Measurements from ENCODE around the gene MYH9. TPM values are rescaled to one million over a fixed set of nuclear protein-coding genes. Genes with fewer than 3 reads are reported as not detected.

Gene MYH9
- total and polyA plus RNA-seq, 2 donors (not counting 1 experiment from before 2014, with no cell fraction given): 108 to 554 TPM

DNA sequence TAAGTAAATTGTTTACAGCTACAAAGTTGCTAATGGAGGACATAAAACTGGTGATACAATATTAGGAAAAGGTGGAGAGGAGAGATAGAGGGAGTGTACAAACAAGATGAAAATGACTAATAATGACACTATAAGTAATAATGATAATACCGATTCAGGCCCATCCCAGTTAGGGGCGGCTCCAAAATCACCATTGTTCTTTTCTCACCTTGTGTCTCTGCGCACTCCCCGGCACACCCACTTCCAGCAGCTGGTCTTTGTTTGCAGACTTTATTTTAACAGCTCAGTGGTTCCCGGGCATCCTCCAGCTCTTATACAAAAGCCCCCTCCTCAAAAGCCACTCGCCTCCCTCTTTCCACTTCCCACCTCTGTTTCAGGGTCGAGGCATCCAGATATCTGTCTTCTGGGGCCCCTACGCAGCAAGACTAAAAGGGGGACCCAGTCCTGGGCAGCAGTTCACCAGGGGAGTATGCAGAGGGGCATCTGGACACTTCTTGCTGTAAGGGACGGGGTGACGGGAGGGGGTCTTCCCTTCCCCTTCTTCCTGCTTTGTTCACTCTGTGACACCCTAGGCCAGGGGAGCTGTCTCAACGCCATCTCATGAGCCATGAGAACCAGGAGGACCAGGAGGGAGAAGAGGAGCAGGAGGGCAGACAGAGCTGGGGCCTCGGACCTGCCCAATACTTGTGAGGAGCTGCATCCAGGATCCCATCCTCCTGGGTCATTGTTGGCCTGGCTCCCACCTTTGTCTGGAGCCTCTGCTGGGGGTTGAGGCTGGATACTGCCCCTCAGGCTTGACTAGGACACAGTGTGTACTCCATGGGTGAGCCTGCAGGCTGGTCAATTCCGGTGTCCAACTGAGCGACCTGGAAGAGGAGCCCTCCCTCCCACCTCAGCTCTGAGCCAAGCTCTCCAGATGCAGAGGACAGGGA, 151.1 kb downstream of the MYH9 start:
- H3K27ac Mint-ChIP-seq: no peak overlapping the region
- ChIA-PET POLR2A (no interaction called here), CTCF (interaction anchor here (0.8 to 2.7 kb wide), 2 partner anchors 57 to 64 kb away, joined by 3 to 12 read pairs; no protein-coding TSS in a partner anchor)
- Histone ChIP-seq H3K4me1 (ENCODE audit: control insufficient read depth in 2 of 2, insufficient read depth in 2 of 2, low read length in 2 of 2) (peaks cover 31 to 41% of the 10 kb centered on the region in 2 donors), H4K20me1 (ENCODE audit: control insufficient read depth, insufficient read depth, low read length, poor library complexity, severe bottlenecking) (no peaks in the 10 kb centered on the region), H3K4me3 (ENCODE audit: control extremely low read depth in 1 of 5, extremely low read depth in 1 of 5, insufficient read depth in 1 of 5, low read depth in 2 of 5, low read length in 4 of 5) (no peak overlapping the region), H3K27me3 (replicated peaks in 1 of 4; ENCODE audit: control extremely low read depth in 1 of 4, control insufficient read depth in 3 of 4, insufficient read depth in 4 of 4, low read length in 3 of 4) (no peaks in the 10 kb centered on the region), H2AFZ (ENCODE audit: insufficient read depth, low read depth, low read length, poor library complexity, severe bottlenecking) (no peak overlapping the region), H3K9ac (ENCODE audit: low read length) (no peak overlapping the region), H3K4me2 (replicated peaks; ENCODE audit: low read depth, low read length, poor library complexity, severe bottlenecking) (no peak overlapping the region), H3K9me3 (ENCODE audit: control extremely low read depth in 1 of 3, control insufficient read depth in 2 of 3, insufficient read depth in 1 of 3, low read length in 2 of 3) (no peaks in the 10 kb centered on the region), H3K36me3 (replicated peaks in 1 of 2; ENCODE audit: control extremely low read depth in 1 of 2, control insufficient read depth in 1 of 2, extremely low read depth in 1 of 2, insufficient read depth in 2 of 2, low read length in 1 of 2) (peaks cover 0 to 20% of the 10 kb centered on the region in 2 experiments), H3K27ac (ENCODE audit: low read length in 2 of 2) (no peak overlapping the region), H3K79me2 (ENCODE audit: control insufficient read depth, insufficient read depth, low read length) (peaks cover 30% of the 10 kb centered on the region)
- no peak for TF ChIP-seq EZH2 (IDR thresholded peaks at IDR 0.05; ENCODE audit: borderline replicate concordance, insufficient read depth, low read depth, low read length, poor library complexity, severe bottlenecking)
- TF ChIP-seq, protein P1, sequence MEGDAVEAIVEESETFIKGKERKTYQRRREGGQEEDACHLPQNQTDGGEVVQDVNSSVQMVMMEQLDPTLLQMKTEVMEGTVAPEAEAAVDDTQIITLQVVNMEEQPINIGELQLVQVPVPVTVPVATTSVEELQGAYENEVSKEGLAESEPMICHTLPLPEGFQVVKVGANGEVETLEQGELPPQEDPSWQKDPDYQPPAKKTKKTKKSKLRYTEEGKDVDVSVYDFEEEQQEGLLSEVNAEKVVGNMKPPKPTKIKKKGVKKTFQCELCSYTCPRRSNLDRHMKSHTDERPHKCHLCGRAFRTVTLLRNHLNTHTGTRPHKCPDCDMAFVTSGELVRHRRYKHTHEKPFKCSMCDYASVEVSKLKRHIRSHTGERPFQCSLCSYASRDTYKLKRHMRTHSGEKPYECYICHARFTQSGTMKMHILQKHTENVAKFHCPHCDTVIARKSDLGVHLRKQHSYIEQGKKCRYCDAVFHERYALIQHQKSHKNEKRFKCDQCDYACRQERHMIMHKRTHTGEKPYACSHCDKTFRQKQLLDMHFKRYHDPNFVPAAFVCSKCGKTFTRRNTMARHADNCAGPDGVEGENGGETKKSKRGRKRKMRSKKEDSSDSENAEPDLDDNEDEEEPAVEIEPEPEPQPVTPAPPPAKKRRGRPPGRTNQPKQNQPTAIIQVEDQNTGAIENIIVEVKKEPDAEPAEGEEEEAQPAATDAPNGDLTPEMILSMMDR (IDR thresholded peaks at IDR 0.05): no peak
- intact Hi-C loops (cut with micrococcal nuclease): loop anchor here (5.0 kb wide), 1 partner anchor 41 kb away; no protein-coding TSS in a partner anchor
- no peaks in the 10 kb centered on the region for H3K27me3 Mint-ChIP-seq
- DNase-seq (no peak), ATAC-seq (ENCODE audit: low read depth) (no peak)
- peaks cover 62% of the 10 kb centered on the region for H3K4me1 Mint-ChIP-seq
- peak overlapping the region; percentile 29 for H3K4me3 Mint-ChIP-seq
- whole genome bisulfite sequencing (ENCODE audit: insufficient coverage): 97% methylated on average over 9 of the region's 14 CpGs
- H3K9me3 Mint-ChIP-seq (ENCODE audit: insufficient read depth): no peaks in the 10 kb centered on the region

DNA sequence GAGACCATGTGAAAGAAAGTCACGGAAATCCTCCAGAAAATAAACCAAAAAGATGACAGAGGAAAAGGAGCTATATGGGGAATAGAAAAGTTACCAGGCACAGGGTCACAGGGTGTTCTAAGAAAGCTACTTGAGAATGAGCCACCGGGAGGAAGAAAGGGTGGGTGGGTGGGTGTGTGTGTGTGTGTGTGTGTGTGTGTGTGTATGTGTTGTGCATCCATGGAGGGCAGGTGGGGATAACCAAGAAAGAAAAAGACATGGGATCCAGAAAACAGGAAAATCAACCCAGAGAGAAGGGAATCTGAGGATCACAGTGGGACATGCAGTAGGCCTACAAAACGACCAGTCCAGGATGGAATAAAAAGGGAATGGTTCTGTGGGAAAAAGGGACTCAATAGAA, 152.2 kb downstream of the MYH9 start:
- Histone ChIP-seq H3K79me2 (ENCODE audit: control insufficient read depth, insufficient read depth, low read length) (peaks cover 30% of the 10 kb centered on the region), H3K9ac (ENCODE audit: low read length) (no peak overlapping the region), H4K20me1 (ENCODE audit: control insufficient read depth, insufficient read depth, low read length, poor library complexity, severe bottlenecking) (no peaks in the 10 kb centered on the region), H3K9me3 (ENCODE audit: control extremely low read depth in 1 of 3, control insufficient read depth in 2 of 3, insufficient read depth in 1 of 3, low read length in 2 of 3) (no peaks in the 10 kb centered on the region), H3K27ac (ENCODE audit: low read length in 2 of 2) (no peak overlapping the region), H3K4me2 (replicated peaks; ENCODE audit: low read depth, low read length, poor library complexity, severe bottlenecking) (no peak overlapping the region), H3K36me3 (replicated peaks in 1 of 2; ENCODE audit: control extremely low read depth in 1 of 2, control insufficient read depth in 1 of 2, extremely low read depth in 1 of 2, insufficient read depth in 2 of 2, low read length in 1 of 2) (peaks cover 0 to 30% of the 10 kb centered on the region in 2 experiments), H2AFZ (ENCODE audit: insufficient read depth, low read depth, low read length, poor library complexity, severe bottlenecking) (no peak overlapping the region), H3K4me3 (ENCODE audit: control extremely low read depth in 1 of 5, extremely low read depth in 1 of 5, insufficient read depth in 1 of 5, low read depth in 2 of 5, low read length in 4 of 5) (no peak overlapping the region), H3K4me1 (ENCODE audit: control insufficient read depth in 2 of 2, insufficient read depth in 2 of 2, low read length in 2 of 2) (peaks cover 31 to 41% of the 10 kb centered on the region in 2 donors), H3K27me3 (replicated peaks in 1 of 4; ENCODE audit: control extremely low read depth in 1 of 4, control insufficient read depth in 3 of 4, insufficient read depth in 4 of 4, low read length in 3 of 4) (no peaks in the 10 kb centered on the region)
- ChIA-PET CTCF (interaction anchor here (1.1 kb wide), 1 partner anchor 170 kb away, joined by 4 read pairs; no protein-coding TSS in a partner anchor), POLR2A (no interaction called here)
- Mint-ChIP-seq H3K4me3 (peak overlapping the region; percentile 29), H3K27me3 (no peaks in the 10 kb centered on the region), H3K4me1 (peaks cover 66% of the 10 kb centered on the region), H3K27ac (no peak overlapping the region), H3K9me3 (ENCODE audit: insufficient read depth) (no peaks in the 10 kb centered on the region)
- no peak for ATAC-seq (ENCODE audit: low read depth)
- no peak for DNase-seq
- intact Hi-C loops (cut with micrococcal nuclease): loop anchor here (5.0 kb wide), 1 partner anchor 42 kb away; no protein-coding TSS in a partner anchor
- 72% methylated on average over 2 of the region's 3 CpGs for WGBS (ENCODE audit: insufficient coverage)
- TF ChIP-seq, protein P1 (IDR thresholded peaks at IDR 0.05): no peak
- TF ChIP-seq EZH2 (IDR thresholded peaks at IDR 0.05; ENCODE audit: borderline replicate concordance, insufficient read depth, low read depth, low read length, poor library complexity, severe bottlenecking): no peak
